Ishikawa (cell line): ENCODE results near the gene TGM4.

Source experiments
- CEBPB ChIP-seq: IDR thresholded peaks from 2 replicates; pipeline ENCODE4 v1.6.1; 2012
- CREB1 ChIP-seq: IDR thresholded peaks from 2 replicates; pipeline ENCODE4 v1.6.1; 2012; ENCODE audit warnings: low read depth
- EGR1 ChIP-seq: IDR thresholded peaks from 2 replicates; pipeline ENCODE4 v1.6.1; 2012
- EP300 ChIP-seq: IDR thresholded peaks from 2 replicates; pipeline ENCODE4 v1.6.1; 2012; ENCODE audit warnings: borderline replicate concordance
- FOXM1 ChIP-seq: IDR thresholded peaks from 2 replicates; pipeline ENCODE4 v1.6.1; 2012; ENCODE audit warnings: low read depth, borderline replicate concordance
- MAX ChIP-seq: IDR thresholded peaks from 2 replicates; pipeline ENCODE4 v1.6.1; 2012
- NFIC ChIP-seq: IDR thresholded peaks from 2 replicates; pipeline ENCODE4 v1.6.1; 2012
- RAD21 ChIP-seq: IDR thresholded peaks from 2 replicates; pipeline ENCODE4 v1.6.1; 2012; ENCODE audit warnings: low read depth
- TAF1 ChIP-seq: IDR thresholded peaks from 2 replicates; pipeline ENCODE4 v1.6.1; 2012; ENCODE audit warnings: low read depth, mild to moderate bottlenecking
- TCF12 ChIP-seq: IDR thresholded peaks from 2 replicates; pipeline ENCODE4 v1.6.1; 2012; ENCODE audit warnings: low read depth
- TEAD4 ChIP-seq: IDR thresholded peaks from 2 replicates; pipeline ENCODE4 v1.6.1; 2012
- YY1 ChIP-seq: IDR thresholded peaks from 2 replicates; pipeline ENCODE4 v1.6.1; 2012; ENCODE audit warnings: low read depth
- ZBTB7A ChIP-seq: IDR thresholded peaks from 2 replicates; pipeline ENCODE4 v1.6.1; 2012; ENCODE audit warnings: low read depth
- TF ChIP-seq, protein P1 (sequence below): IDR thresholded peaks from 2 replicates; pipeline ENCODE4 v1.6.1; 2012
- TF ChIP-seq, protein P2 (sequence below): IDR thresholded peaks from 2 replicates; pipeline ENCODE4 v1.6.1; 2012; ENCODE audit warnings: low read depth, mild to moderate bottlenecking

TGM4 gene

GRCh38 chr3:44958386-44958785 is 84.0 kb downstream of the TGM4 start:
- no peak for TF ChIP-seq TEAD4
- no peak for TF ChIP-seq CEBPB
- TF ChIP-seq EP300 = no peak
- TF ChIP-seq ZBTB7A = no peak
- no peak for TF ChIP-seq YY1
- TF ChIP-seq NFIC = no peak
- TF ChIP-seq MAX = no peak
- TF ChIP-seq RAD21 = no peak

DNA sequence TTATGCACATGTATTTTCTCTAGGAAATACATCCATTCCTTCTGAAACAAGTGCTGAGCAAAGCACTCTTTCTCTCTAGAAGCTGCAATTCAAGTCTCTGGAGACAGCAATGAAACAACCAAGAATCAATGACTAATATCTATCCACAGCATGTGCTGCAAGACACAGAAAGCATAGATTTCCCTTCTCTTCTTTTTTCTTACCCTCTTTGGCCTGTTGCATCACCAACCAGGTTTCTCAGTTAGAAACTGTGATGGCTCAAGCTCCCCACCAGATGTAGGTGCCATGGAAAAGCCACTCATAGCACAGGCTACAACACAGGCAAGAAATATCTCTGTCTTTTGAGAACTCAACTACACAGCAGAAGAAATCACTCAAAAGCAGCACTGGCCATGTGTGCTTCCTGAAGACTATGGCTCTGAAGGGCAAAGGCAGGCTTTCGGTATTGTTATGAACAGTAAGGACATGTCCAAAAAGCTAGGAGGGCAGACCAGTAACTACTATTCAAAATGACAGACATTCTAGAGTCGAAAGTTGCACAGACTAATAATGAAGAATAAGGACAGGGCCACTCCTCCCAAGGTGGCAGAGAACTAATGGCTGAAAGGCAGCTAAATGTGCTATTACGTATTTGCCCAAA is 86.1 kb downstream of the TGM4 start:
- TF ChIP-seq, protein P1, sequence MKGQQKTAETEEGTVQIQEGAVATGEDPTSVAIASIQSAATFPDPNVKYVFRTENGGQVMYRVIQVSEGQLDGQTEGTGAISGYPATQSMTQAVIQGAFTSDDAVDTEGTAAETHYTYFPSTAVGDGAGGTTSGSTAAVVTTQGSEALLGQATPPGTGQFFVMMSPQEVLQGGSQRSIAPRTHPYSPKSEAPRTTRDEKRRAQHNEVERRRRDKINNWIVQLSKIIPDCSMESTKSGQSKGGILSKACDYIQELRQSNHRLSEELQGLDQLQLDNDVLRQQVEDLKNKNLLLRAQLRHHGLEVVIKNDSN = no peak
- TF ChIP-seq FOXM1 = no peak
- TF ChIP-seq TEAD4 = no peak
- TF ChIP-seq CEBPB = no peak
- no peak for TF ChIP-seq CREB1
- TF ChIP-seq MAX = no peak
- TF ChIP-seq RAD21 = no peak
- no peak for TF ChIP-seq TCF12
- TF ChIP-seq YY1 = no peak
- TF ChIP-seq, protein P2, sequence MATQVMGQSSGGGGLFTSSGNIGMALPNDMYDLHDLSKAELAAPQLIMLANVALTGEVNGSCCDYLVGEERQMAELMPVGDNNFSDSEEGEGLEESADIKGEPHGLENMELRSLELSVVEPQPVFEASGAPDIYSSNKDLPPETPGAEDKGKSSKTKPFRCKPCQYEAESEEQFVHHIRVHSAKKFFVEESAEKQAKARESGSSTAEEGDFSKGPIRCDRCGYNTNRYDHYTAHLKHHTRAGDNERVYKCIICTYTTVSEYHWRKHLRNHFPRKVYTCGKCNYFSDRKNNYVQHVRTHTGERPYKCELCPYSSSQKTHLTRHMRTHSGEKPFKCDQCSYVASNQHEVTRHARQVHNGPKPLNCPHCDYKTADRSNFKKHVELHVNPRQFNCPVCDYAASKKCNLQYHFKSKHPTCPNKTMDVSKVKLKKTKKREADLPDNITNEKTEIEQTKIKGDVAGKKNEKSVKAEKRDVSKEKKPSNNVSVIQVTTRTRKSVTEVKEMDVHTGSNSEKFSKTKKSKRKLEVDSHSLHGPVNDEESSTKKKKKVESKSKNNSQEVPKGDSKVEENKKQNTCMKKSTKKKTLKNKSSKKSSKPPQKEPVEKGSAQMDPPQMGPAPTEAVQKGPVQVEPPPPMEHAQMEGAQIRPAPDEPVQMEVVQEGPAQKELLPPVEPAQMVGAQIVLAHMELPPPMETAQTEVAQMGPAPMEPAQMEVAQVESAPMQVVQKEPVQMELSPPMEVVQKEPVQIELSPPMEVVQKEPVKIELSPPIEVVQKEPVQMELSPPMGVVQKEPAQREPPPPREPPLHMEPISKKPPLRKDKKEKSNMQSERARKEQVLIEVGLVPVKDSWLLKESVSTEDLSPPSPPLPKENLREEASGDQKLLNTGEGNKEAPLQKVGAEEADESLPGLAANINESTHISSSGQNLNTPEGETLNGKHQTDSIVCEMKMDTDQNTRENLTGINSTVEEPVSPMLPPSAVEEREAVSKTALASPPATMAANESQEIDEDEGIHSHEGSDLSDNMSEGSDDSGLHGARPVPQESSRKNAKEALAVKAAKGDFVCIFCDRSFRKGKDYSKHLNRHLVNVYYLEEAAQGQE = no peak
- no peak for TF ChIP-seq ZBTB7A
- no peak for TF ChIP-seq NFIC
- no peak for TF ChIP-seq EP300
- TF ChIP-seq TAF1 = no peak
- TF ChIP-seq EGR1 = no peak

DNA sequence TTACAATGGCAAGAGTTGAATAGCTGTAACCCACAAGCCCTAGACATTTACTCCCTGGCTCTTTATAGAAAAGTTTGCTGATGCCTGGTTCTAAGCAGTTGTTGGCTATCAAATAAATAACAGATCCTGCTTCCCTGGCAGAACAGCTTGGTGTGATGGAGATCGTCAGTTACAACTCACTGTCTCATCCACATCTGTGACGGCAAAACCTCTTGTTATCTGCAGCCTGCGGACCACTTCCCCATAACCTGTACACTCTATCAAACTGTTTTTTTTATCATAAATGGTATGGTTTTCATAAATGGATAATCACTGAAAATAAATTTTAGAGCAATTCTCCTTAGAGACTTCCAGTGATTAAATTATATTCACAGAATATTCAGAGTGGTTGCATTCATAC is 87.5 kb downstream of the TGM4 start:
- TF ChIP-seq TEAD4 (no peak), TAF1 (no peak), YY1 (no peak), MAX (no peak), EP300 (no peak), ZBTB7A (no peak)
- TF ChIP-seq, protein P2 = no peak

- no peak for TF ChIP-seq CREB1
- no peak for TF ChIP-seq EP300
- no peak for TF ChIP-seq ZBTB7A
- no peak for TF ChIP-seq MAX
- TF ChIP-seq RAD21 = no peak
- no peak for TF ChIP-seq YY1
- no peak for TF ChIP-seq EGR1
- TF ChIP-seq, protein P2 = no peak
- no peak for TF ChIP-seq CEBPB
- no peak for TF ChIP-seq NFIC
- TF ChIP-seq TAF1 = no peak
- TF ChIP-seq TEAD4 = no peak
- TF ChIP-seq FOXM1 = no peak
- TF ChIP-seq TCF12 = no peak
- TF ChIP-seq, protein P1 = no peak
Measured at GRCh38 chr3:44962621-44963393, 88.4 kb downstream of the TGM4 start.
